WTC11 (cell line): ENCODE measurements around the gene CCNG2. TPM values are rescaled to one million over a fixed set of nuclear protein-coding genes. Genes with fewer than 3 reads are reported as not detected.

Source experiments
- ATAC-seq: fragments of 200-7000 bp; cut with Tn5 transposase; 2 replicates; pipeline ENCODE4 v1.10.0; 2021; ENCODE audit warnings: mild to moderate bottlenecking, moderate library complexity
- CTCF ChIA-PET: fragments of 300-600 bp; sonication (Branson Sonifier 250); formaldehyde crosslinking; loops from one replicate; lab custom pipeline; 2021; ENCODE audit warnings: antibody characterized with exemption; lab: Charles Lee
- POLR2A ChIA-PET: fragments of 350-600 bp; sonication (Branson Sonifier 250); formaldehyde crosslinking; loops from one replicate; lab custom pipeline; 2021; ENCODE audit warnings: antibody characterized with exemption; lab: Charles Lee
- DNase-seq: peaks from one replicate; pipeline ENCODE4 v3.0.0; 2021; ENCODE audit warnings: low spot score
- H3K27ac Mint-ChIP-seq: 2 replicates; pipeline ENCODE4 v1.8.0; 2021; ENCODE audit warnings: mixed read lengths
- H3K27me3 Mint-ChIP-seq: 2 replicates; pipeline ENCODE4 v1.8.0; 2021; ENCODE audit warnings: low read depth, mild to moderate bottlenecking, moderate library complexity, mixed read lengths
- H3K36me3 Mint-ChIP-seq: 2 replicates; pipeline ENCODE4 v1.8.0; 2021; ENCODE audit warnings: mixed read lengths
- H3K4me1 Mint-ChIP-seq: 2 replicates; pipeline ENCODE4 v1.8.0; 2022; ENCODE audit warnings: mixed read lengths
- H3K4me3 Mint-ChIP-seq: 2 replicates; pipeline ENCODE4 v1.8.0; 2021; ENCODE audit warnings: mild to moderate bottlenecking, moderate library complexity, mixed read lengths
- H3K9me3 Mint-ChIP-seq: 2 replicates; pipeline ENCODE4 v1.8.0; 2021; ENCODE audit warnings: mixed read lengths
- CBFB ChIP-seq: sonication (generic); formaldehyde crosslinking; IDR thresholded peaks from 2 replicates; pipeline ENCODE4 v1.8.1; 2022; ENCODE audit warnings: mild to moderate bottlenecking, low read depth, missing genetic modification reagents
- CTCF ChIP-seq: fragments of 200-600 bp; IDR thresholded peaks from 2 replicates; pipeline ENCODE4 v1.8.0; 2022; ENCODE audit warnings: antibody characterized with exemption
- E2F4 ChIP-seq: sonication (generic); formaldehyde crosslinking; IDR thresholded peaks from 2 replicates; pipeline ENCODE4 v1.8.1; 2022; ENCODE audit warnings: low read depth, mild to moderate bottlenecking, moderate library complexity, missing genetic modification reagents, borderline replicate concordance
- ETV6 ChIP-seq: sonication (generic); formaldehyde crosslinking; IDR thresholded peaks from 2 replicates; pipeline ENCODE4 v1.8.1; 2022; ENCODE audit warnings: mild to moderate bottlenecking, missing genetic modification reagents
- FOXJ3 ChIP-seq: sonication (generic); formaldehyde crosslinking; IDR thresholded peaks from 2 replicates; pipeline ENCODE4 v1.9.0; 2021; ENCODE audit warnings: missing genetic modification reagents, mild to moderate bottlenecking, borderline replicate concordance
- FOXP4 ChIP-seq: sonication (generic); formaldehyde crosslinking; IDR thresholded peaks from 2 replicates; pipeline ENCODE4 v1.8.0; 2022; ENCODE audit warnings: mild to moderate bottlenecking, missing genetic modification reagents
- GRHL2 ChIP-seq: fragments of 250-450 bp; sonication (Bioruptor Pico); IDR thresholded peaks from 2 replicates; pipeline ENCODE4 v1.8.0; 2022; ENCODE audit warnings: mild to moderate bottlenecking, moderate library complexity; ENCODE audit not compliant: insufficient replicate concordance, severe bottlenecking
- JAZF1 ChIP-seq: fragments of 250-450 bp; sonication (Bioruptor Pico); IDR thresholded peaks from 2 replicates; pipeline ENCODE4 v1.9.0; 2021; ENCODE audit warnings: moderate library complexity, mild to moderate bottlenecking, inconsistent platforms
- KAT7 ChIP-seq: sonication (generic); formaldehyde crosslinking; IDR thresholded peaks from 2 replicates; pipeline ENCODE4 v1.8.1; 2023; ENCODE audit warnings: missing genetic modification reagents, mild to moderate bottlenecking, borderline replicate concordance
- MXD4 ChIP-seq: fragments of 250-450 bp; sonication (Bioruptor Pico); IDR thresholded peaks from 2 replicates; pipeline ENCODE4 v1.8.0; 2021; ENCODE audit warnings: mild to moderate bottlenecking, moderate library complexity, borderline replicate concordance
- NFATC4 ChIP-seq: fragments of 250-450 bp; sonication (Bioruptor Pico); IDR thresholded peaks from 2 replicates; pipeline ENCODE4 v1.9.0; 2021; ENCODE audit warnings: mild to moderate bottlenecking
- NFE2L1 ChIP-seq: sonication (generic); formaldehyde crosslinking; IDR thresholded peaks from 2 replicates; pipeline ENCODE4 v1.8.1; 2023; ENCODE audit warnings: missing genetic modification reagents
- NR1H2 ChIP-seq: sonication (generic); formaldehyde crosslinking; IDR thresholded peaks from 2 replicates; pipeline ENCODE4 v1.9.0; 2021; ENCODE audit warnings: mild to moderate bottlenecking, moderate library complexity, missing genetic modification reagents
- PREB ChIP-seq: sonication (generic); formaldehyde crosslinking; IDR thresholded peaks from 2 replicates; pipeline ENCODE4 v1.8.1; 2022; ENCODE audit warnings: mild to moderate bottlenecking, missing genetic modification reagents, moderate library complexity, borderline replicate concordance
- RELA ChIP-seq: sonication (generic); formaldehyde crosslinking; IDR thresholded peaks from 2 replicates; pipeline ENCODE4 v1.8.1; 2022; ENCODE audit warnings: missing genetic modification reagents, mild to moderate bottlenecking, borderline replicate concordance
- SP1 ChIP-seq: sonication (generic); formaldehyde crosslinking; conservative IDR thresholded peaks from 2 replicates; pipeline ENCODE4 v1.8.1; 2022; ENCODE audit warnings: missing genetic modification reagents
- TCF7 ChIP-seq: sonication (generic); formaldehyde crosslinking; IDR thresholded peaks from 2 replicates; pipeline ENCODE4 v1.8.0; 2022; ENCODE audit warnings: mild to moderate bottlenecking, low read depth, missing genetic modification reagents, moderate library complexity
- TP53 ChIP-seq: sonication (generic); formaldehyde crosslinking; IDR thresholded peaks from 2 replicates; pipeline ENCODE4 v1.8.1; 2023; ENCODE audit warnings: mild to moderate bottlenecking, missing genetic modification reagents
- ZBTB21 ChIP-seq: sonication (generic); formaldehyde crosslinking; IDR thresholded peaks from 2 replicates; pipeline ENCODE4 v1.8.1; 2023; ENCODE audit warnings: mild to moderate bottlenecking, missing genetic modification reagents, borderline replicate concordance
- ZNF138 ChIP-seq: sonication (generic); formaldehyde crosslinking; conservative IDR thresholded peaks from 2 replicates; pipeline ENCODE4 v1.8.1; 2022; ENCODE audit warnings: mild to moderate bottlenecking, moderate library complexity, missing genetic modification reagents
- total RNA-seq: library from RNA; stranded (reverse); gene quantifications from 3 replicates; pipeline ENCODE4 v1.2.3, GENCODE V29; 2021
- TF ChIP-seq, protein P1 (sequence below): sonication (generic); formaldehyde crosslinking; IDR thresholded peaks from 2 replicates; pipeline ENCODE4 v1.8.0; 2022; ENCODE audit warnings: missing genetic modification reagents
- TF ChIP-seq, protein P2 (sequence below): sonication (generic); formaldehyde crosslinking; IDR thresholded peaks from 2 replicates; pipeline ENCODE4 v1.8.1; 2023; ENCODE audit warnings: mild to moderate bottlenecking, moderate library complexity, missing genetic modification reagents

The CCNG2 gene
- total RNA-seq, 1 experiment from 2014 or later = 18.9 TPM

DNA sequence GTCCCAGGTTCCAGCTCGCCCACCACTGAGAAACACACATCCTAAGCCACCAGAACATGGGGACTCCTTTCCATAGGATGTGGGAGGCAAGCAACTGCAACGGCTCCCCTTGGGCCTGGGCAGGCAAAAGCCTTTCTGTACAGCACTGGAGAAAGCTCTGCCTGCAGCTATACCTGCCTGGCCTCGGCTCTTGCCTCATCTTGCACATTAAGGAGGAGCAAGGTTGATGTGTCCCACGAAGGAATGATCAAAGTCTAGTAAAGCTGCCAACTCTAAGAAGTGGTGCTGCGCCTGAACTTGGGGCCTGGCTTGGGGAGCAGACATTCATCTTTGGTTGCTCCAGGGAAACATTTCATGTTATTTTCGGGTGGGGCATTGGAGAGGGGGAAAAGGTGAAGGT is 19.6 kb downstream of the CCNG2 start:
- Mint-ChIP-seq H3K4me3 (no peak overlapping the region), H3K36me3 (no peaks in the 10 kb centered on the region), H3K27me3 (peaks cover 85% of the 10 kb centered on the region), H3K4me1 (peaks cover 33% of the 10 kb centered on the region), H3K27ac (no peak overlapping the region), H3K9me3 (no peaks in the 10 kb centered on the region)
- POLR2A ChIA-PET = no interaction called here
- DNase-seq (no peak), ATAC-seq (no peak)
- TF ChIP-seq SP1 (CRISPR knock-in tag) = no peak
- no peak for TF ChIP-seq KAT7 (CRISPR knock-in tag)
- no peak for TF ChIP-seq JAZF1
- TF ChIP-seq NR1H2 (CRISPR knock-in tag) = no peak
- no peak for TF ChIP-seq TCF7 (CRISPR knock-in tag)
- no peak for TF ChIP-seq MXD4 (CRISPR knock-in tag)
- no peak for TF ChIP-seq FOXJ3
- CTCF ChIA-PET = interaction anchor here (0.6 to 3.4 kb wide), 4 partner anchors 27 to 131 kb away, joined by 4 to 29 read pairs (median 10); no protein-coding TSS in a partner anchor

DNA sequence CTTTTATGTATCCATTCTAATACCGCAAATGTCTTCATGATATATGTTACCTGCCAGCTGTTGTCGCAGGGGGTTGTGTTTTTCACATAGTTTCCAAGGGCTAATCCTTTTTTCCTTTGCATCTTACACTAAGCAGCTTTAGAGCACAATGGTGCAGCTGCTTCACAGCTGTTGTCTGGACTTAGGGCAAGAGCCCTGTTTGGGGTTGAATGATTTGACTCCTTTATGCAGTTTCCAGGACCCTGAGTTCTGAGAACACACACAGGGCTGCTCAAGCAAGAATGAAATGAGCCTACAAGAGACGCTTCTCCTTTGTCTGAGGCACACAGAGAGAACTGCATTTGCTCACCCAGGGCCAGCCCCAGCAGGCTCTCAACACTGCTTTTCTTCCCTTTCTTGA is 20.2 kb downstream of the CCNG2 start:
- POLR2A ChIA-PET = interaction anchor here (1.0 kb wide), 1 partner anchor 19 kb away, joined by 3 read pairs; no protein-coding TSS in a partner anchor
- Mint-ChIP-seq H3K27me3 (peaks cover 81% of the 10 kb centered on the region), H3K9me3 (no peaks in the 10 kb centered on the region), H3K4me3 (no peak overlapping the region), H3K27ac (no peak overlapping the region), H3K4me1 (peaks cover 33% of the 10 kb centered on the region), H3K36me3 (no peaks in the 10 kb centered on the region)
- ATAC-seq (no peak; the same call in 1 of the 2 replicates), DNase-seq (no peak)
- TF ChIP-seq FOXP4 (CRISPR knock-in tag) (no peak), PREB (CRISPR knock-in tag) (no peak), CBFB (CRISPR knock-in tag) (no peak), MXD4 (CRISPR knock-in tag) (no peak), ETV6 (CRISPR knock-in tag) (no peak), ZNF138 (CRISPR knock-in tag) (no peak), NFATC4 (no peak), ZBTB21 (CRISPR knock-in tag) (no peak), GRHL2 (CRISPR knock-in tag) (no peak), NFE2L1 (no peak), RELA (CRISPR knock-in tag) (no peak), TP53 (no peak)
- CTCF ChIA-PET = interaction anchor here (0.6 to 3.4 kb wide), 5 partner anchors 11 to 131 kb away, joined by 4 to 29 read pairs (median 7); no protein-coding TSS in a partner anchor

GRCh38 chr4:77178560-77178959 is 21.6 kb downstream of the CCNG2 start:
- Mint-ChIP-seq H3K36me3 (no peaks in the 10 kb centered on the region), H3K4me3 (no peak overlapping the region), H3K27ac (no peak overlapping the region), H3K9me3 (no peaks in the 10 kb centered on the region), H3K27me3 (peaks cover 77% of the 10 kb centered on the region), H3K4me1 (peaks cover 33% of the 10 kb centered on the region)
- DNase-seq = no peak
- CTCF ChIA-PET = interaction anchor here (1.4 to 3.2 kb wide), 5 partner anchors 10 to 126 kb away, joined by 3 to 29 read pairs (median 5); no protein-coding TSS in a partner anchor
- ATAC-seq = peak; percentile 28
- POLR2A ChIA-PET = no interaction called here
- TF ChIP-seq, protein P1, sequence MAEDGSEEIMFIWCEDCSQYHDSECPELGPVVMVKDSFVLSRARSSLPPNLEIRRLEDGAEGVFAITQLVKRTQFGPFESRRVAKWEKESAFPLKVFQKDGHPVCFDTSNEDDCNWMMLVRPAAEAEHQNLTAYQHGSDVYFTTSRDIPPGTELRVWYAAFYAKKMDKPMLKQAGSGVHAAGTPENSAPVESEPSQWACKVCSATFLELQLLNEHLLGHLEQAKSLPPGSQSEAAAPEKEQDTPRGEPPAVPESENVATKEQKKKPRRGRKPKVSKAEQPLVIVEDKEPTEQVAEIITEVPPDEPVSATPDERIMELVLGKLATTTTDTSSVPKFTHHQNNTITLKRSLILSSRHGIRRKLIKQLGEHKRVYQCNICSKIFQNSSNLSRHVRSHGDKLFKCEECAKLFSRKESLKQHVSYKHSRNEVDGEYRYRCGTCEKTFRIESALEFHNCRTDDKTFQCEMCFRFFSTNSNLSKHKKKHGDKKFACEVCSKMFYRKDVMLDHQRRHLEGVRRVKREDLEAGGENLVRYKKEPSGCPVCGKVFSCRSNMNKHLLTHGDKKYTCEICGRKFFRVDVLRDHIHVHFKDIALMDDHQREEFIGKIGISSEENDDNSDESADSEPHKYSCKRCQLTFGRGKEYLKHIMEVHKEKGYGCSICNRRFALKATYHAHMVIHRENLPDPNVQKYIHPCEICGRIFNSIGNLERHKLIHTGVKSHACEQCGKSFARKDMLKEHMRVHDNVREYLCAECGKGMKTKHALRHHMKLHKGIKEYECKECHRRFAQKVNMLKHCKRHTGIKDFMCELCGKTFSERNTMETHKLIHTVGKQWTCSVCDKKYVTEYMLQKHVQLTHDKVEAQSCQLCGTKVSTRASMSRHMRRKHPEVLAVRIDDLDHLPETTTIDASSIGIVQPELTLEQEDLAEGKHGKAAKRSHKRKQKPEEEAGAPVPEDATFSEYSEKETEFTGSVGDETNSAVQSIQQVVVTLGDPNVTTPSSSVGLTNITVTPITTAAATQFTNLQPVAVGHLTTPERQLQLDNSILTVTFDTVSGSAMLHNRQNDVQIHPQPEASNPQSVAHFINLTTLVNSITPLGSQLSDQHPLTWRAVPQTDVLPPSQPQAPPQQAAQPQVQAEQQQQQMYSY (CRISPR knock-in tag) = peak; percentile 53; the same call in 1 of the 2 replicates
- TF ChIP-seq CTCF (no peak), E2F4 (CRISPR knock-in tag) (no peak)
- TF ChIP-seq, protein P2, sequence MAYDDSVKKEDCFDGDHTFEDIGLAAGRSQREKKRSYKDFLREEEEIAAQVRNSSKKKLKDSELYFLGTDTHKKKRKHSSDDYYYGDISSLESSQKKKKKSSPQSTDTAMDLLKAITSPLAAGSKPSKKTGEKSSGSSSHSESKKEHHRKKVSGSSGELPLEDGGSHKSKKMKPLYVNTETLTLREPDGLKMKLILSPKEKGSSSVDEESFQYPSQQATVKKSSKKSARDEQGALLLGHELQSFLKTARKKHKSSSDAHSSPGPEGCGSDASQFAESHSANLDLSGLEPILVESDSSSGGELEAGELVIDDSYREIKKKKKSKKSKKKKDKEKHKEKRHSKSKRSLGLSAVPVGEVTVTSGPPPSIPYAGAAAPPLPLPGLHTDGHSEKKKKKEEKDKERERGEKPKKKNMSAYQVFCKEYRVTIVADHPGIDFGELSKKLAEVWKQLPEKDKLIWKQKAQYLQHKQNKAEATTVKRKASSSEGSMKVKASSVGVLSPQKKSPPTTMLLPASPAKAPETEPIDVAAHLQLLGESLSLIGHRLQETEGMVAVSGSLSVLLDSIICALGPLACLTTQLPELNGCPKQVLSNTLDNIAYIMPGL (CRISPR knock-in tag) = no peak
